IPS DF 4.7 (cell line): Measurements from ENCODE around the gene ATP2C2.
"Not testable (repeated sequence)": the region's sequence is repeated elsewhere in the genome, so short reads cannot be mapped to it uniquely, and the experiment has no call there.

Source experiments
- DNase-seq: peaks from one replicate; pipeline ENCODE4 v3.0.0-alpha.2; 2013; ENCODE audit warnings: low spot score; ENCODE audit errors: extremely low read depth

ATP2C2 gene

DNA sequence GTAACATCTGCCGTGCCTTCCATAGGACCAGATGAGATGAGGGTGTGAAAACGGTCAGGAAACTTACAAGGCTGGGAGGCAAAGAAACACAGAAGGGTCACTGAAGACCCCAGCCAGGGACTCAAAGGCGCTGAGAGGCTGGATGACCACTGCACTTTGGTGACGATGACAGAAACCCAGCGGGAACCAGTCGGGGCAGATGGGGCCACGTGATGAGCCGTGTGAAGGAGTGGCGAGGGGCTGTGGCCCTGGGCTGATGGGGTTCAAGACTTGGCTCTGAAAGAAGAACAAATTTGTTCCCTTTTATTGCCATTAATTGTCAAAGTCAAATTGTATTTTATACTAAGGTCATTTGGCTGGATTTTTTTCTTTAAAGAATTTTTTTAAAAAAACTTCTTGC is 28.6 kb upstream of the ATP2C2 start:
- no peak for DNase-seq

DNA sequence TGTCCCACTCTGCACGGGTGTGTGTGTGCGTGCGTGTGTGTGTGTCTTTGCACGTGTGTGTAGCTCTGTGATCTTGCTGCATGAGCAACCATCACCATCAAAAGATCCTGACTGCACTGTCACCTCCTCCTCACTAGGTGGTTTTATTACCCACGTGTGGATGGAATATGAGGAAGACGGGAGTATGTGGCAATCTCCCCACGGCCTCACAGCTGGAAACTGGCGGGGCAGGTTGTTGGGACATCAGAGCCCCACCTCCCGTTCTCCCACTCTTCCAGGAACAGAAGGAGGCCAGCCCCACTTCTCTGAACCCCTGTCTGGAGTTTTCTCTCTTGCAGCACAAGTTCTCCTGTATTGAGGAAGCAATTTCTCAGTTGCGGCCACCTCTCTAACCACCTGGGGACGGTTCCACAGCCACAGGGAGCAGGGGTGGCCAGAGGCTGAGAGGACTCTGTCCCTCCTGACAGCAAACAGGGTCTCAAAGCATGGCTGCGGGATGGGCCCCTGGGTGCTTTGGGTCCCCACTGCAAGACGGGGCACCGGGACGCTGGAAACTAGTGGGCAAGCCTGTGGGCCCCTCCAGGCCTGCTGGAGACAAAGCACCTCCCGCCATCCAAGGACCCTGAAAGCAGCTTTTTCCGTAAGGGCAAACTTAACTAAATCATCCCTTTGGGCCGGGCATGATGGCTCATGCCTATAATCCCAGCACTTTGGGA is 27.9 kb upstream of the ATP2C2 start:
- no peak for DNase-seq

DNA sequence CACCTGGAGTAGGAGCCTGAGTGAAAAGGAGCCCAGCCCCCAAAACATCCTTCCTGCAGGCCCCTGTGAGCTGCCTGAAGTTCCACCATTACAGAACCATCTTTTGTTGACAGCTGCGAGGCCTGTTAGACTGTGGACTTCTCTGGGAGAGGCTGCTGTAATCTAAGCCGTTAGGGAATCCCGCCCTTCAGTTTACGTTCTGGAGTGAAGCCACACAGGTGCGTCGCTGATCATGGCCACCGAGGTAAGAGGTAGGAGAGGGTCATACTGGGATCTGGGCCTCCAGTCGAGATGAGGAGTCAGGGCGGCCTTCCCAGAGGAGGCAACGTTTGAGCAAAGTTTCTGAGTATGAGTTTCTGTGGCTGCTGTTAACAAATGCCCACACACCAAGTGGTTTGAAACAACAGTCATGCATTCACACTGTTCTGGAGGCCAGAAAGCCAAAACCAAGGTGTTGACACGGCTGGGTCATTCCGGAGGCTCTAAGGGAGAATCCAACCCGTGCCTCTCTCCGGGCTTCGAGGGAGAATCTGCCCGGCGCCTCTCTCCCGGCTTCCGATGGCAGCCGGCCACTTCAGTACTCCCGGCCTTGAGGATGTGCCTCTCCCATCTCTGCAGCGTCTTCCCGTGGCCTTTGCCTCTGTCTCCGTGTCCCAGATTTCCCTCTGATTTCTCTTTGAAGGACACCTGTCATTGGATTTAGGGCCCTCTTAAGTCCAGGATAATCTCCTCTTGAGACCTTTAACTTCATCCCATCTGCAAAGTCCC is 26.6 kb upstream of the ATP2C2 start:
- no peak for DNase-seq

DNA sequence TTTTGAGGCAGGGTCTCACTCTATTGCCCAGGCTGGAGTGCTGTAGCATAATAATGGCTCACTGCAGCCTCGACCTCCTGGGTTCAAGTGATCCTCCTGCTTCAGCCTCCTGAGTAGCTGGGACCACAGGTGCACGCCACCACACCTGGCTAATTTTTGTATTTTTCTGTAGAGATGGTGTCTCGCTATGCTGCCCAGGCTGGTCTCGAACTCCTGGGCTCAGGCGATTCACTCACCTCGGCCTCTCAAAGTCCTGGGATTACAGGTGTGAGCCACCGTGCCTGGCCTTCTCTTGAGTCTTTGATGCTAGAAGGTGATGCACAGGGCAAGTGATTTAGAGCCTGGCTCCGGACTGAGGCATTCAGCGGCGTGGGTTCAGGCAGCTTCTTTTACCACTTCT is 24.5 kb upstream of the ATP2C2 start:
- not testable (repeated sequence) for DNase-seq

DNA sequence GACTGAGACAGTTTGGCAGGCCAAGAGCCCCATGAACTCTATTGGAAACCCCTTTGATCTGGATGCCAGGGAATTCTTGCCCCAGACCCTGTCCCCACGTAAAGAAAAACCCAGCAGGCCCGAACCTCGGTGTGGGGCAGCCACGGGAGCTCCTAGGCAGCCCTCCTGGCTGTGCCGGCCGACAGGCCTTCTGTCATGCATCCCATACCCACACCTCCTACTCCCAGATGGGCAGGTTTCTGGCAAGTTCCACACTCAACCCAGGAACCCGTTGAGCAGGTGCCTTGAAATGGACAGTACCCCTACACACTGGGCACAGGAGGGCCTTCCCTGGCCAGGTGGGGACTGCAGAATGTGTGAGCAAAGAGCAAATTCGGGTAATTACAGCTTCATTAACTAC is 23.6 kb upstream of the ATP2C2 start:
- DNase-seq: no peak

DNA sequence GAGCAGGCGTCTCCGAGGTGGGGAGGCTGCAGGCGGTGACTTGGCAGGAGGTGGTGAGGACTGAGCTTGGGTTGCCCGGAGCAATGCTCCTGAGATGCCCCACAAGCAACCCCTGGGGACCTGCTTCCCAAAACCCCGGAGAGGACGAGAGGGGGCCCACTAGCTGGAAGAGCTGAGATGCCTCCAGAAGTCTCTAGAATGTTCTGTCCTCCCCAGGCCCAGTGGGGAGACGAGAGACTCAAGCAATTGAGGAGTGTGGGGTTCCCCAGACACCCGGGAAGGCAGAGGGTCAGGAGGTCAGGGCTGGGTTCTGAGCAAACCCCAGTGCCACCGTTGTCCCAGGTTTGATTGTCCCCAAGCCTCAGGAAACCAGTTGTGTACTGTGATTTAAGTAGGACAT is 21.2 kb upstream of the ATP2C2 start:
- DNase-seq: no peak

DNA sequence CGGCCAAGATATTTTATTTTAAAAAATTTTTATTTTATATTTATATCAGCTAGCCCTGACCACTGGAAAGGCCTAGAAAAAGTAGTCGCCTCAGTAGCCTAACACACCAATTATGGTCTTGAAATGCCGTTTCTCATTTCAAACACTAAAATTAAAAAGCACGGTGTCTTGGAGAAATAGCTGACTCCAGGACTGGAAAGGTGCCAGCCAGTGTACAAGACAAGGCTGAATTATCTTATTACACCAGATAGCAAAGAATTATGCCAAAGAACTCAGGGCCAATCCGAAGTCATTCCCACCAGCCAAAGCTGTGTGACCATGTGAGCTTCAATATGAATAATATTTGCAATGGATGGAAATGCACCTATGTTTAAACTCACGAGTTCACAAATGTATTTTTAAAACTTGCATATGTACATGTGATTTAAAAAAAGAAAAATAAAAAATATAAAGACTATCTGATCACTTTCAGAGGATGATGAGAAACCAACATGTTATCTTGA is 19.9 kb upstream of the ATP2C2 start:
- no peak for DNase-seq

DNA sequence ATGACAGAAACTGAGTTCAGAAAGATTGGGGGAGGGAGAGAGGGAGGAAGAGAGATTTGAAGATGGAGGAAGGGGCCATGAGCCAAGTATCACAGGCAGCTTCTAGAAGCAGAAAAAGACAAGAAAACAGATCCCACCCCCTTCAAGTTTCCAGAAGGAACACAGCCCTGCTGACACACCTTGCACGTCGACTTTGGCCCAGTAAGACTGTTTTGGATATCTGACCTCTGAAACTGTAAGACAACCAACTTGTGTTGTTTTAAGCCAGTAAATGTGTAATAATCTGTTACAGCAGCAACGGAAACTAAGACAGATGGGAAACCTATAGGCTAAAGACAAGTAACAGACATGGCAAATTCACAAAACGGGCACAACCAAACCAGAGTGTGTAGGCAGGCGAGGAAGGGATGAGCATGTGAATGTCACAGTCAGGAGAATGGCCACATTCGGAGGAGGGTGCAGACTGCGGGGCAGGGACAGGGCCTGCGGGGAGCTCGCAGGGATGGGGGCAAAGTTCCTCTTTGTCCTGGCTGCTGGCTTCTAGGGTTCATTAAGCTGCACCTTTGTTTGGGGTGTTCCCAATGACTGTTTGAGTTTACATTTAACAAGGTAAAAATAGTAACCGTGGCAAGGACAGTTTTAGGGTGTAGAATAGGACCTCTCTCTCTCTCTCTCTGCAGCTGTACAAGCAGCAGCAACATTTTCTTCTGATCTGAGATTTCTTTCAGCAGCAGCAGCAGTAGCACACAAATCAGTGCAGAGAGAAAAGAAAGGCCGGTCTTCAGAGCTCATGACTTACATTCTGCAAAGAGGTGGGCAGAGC is 18.3 kb upstream of the ATP2C2 start:
- no peak for DNase-seq

DNA sequence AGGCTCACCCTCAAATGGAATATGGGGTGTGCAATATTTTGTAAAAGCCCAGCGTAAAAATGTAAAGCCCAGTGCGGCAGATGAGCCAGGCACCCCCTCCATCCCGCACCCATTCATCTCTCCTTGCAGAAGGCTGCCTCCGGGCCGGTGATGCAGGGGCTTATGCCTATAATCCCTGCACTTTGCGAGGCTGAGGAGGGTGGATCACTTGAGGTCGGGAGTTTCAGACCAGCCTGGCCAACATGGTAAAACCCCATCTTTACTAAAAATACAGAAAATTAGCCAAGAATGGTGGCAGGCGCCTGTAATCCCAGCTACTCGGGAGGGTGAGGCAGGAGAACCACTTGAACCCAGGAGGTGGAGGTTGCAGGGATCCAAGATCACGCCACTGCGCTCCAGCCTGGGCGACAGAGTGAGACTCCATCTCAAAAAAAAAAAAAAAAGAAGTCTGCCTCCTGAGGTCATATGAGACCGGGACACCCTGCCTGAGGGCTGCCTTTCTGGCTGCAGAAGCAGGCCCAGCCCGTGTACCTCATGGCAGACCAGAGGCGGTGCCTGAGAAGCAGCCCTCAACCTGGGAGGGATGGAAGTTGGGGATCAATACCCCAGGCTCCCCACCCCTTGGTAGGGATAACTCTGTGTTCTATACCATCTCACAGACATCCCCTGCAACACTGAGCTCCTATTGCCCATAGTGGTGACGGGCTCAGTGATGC is 17.5 kb upstream of the ATP2C2 start:
- no peak for DNase-seq

DNA sequence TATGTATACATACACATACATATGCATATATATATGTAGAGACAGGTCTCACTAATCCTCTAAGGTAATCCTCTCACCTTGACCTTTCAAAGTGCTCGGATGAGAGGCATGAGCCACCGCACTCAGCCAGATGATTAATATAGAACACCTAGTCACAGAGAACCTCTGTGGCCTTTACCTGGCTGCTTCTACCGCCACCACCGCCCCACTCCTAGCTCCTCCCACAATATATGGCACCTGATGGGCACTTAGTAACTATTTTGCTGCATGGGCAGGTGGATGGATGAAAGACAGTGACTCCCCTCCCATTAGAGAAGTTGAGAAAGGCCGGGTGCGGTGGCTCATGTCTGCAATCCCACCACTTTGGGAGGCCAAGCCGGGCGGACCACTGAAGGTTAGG is 16.7 kb upstream of the ATP2C2 start:
- DNase-seq: no peak

DNA sequence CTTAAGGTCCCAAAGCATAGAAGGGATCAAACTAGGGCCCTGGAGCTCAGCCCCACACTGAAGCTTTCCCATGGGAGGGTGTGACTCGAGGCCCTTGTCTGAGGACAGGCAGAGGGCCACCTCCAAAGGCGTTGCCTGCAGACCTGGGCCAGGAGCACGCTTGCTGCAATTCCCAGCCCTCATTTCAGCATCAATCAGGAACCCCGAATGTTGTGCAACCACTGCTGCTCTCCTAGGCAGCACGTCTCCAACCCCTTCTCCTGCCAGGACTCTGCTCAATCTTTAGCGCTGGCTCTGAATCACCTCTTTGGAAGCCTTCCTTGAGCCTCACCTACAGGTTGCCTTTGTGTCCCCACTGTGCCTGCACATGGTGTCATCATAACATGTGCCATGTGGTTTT is 14.0 kb upstream of the ATP2C2 start:
- no peak for DNase-seq

DNA sequence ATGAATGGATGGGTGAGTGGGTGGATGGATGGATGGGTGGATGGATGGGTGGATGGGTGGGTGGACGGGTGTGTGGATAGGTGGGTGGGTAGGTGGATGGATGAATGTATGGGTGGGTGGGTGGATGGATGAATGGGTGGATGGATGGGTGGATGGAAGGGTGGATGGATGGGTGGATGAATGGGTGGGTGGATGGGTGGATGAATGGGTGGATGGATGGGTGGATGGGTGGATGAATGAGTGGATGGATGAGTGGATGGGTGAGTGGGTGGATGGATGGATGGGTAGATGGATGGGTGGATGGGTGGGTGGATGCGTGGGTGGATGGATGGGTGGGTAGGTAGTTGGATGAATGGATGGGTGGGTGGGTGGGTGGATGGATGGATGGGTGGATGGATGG is 13.2 kb upstream of the ATP2C2 start:
- DNase-seq: no peak

DNA sequence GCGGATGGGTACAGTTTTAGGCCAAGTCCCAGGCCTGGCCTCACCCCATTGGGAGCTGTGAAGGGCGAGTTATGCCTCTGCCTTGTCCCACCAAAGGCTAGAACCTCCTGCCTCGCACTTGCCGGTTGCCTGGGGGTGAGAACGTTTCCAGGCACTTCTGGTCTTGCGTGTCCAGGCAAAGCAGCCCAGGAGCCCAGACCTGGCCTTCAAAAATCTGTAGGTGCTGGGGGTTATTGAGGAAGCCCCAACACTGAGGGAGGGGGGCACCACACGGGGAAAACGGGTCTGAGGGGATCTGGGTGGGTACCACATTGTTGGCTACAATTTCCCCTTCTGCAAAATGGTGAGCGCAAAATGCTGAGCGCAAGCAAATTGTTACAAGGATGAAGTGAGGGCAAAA is 12.2 kb upstream of the ATP2C2 start:
- DNase-seq: no peak

DNA sequence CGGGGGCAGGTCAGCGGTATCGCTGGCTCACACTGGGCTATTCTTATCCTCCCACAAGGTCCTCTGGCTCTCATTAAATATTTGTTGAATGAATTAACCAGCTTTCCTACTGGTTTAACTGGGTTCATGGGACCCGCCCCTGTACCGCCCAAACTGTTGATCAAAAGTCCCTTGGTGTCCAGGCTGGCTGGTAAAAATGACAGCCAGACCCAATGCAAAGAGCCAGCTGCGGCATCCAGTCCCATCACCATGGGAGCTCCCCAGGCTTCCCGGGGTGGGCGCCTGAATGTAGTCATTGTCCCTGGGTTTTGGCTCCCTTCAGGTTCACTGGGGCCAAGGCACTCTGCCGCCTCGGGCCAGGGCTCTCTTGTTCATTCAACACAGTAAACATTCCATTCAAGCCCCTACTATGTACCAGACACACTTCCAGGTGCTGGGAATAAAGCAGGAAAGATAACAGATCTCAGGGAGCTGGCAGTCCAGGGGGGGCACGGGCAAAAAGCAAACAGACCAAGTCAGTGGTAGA is 11.7 kb upstream of the ATP2C2 start:
- no peak for DNase-seq

DNA sequence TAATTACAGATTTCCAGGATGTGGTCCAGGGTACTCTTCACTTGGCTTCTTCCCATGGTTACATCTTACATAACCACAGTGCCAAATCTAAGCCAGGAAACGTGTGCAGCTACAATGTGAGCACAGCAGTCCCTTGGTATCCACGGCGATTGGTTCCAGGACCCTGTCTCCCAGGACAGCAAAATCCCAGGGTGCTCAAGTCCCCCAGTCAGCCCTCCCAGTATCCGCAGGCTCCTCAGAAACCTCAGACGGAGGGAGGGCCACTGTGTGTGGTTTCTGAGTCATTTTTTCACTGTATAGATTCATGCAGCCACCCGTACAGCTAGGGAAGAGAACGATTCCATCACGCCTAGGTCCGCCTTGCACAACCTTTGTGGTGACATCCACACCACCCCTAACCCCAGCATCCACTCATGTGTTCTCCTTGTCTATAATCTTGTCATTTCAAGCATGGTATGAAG is 11.1 kb upstream of the ATP2C2 start:
- DNase-seq: no peak

DNA sequence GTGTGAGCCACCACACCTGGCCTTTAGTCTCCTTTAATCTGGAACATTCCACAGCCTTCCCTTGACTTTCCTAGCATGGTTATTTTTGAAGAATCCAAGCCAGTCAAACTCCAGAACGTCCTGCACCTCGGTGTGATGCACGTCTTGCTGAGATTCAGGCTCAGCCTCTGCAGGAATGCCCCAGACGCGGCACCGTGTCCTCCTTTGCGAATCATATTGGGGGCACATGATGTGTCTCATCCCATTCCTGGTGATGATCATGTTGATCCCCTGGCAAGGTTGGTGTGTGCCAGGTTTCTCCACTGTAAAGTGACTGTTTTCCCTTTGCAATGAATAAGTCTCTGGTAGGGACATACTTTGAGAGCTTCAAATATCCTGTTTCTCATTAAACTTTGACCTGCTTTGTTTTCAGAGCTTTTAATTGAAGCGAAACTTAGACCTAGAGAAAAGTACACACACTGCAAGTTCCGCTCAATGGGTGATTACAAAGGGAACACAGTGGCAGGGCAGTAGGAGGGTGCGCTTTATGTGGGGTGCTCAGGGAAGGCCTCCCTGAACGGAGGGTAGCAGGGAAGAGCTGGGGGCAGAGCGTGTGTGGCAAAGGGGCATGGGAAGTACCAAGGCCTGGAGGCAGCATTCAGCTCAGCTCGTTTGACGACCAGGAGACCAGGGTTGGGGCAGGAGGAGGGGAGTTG is 9.6 kb upstream of the ATP2C2 start:
- no peak for DNase-seq

DNA sequence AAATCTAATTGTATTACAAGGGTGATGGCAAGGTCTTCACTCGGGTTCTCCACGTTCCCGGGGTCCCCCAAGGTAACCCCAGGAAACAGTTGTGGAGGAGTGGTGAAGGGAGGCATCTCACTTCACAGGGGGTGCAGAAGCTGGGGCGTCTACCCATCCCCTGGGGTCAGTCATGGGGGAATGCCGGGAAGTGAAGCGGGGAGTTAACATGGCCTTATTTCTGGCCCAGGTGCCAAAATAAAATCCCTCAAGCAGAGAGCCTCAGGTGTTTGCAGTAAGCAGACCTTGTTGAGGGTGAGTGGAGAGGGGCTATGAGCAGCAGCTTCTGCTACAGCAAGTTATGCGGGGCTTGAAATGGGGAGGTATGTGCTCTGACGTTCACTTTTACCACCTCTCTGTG is 9.0 kb upstream of the ATP2C2 start:
- DNase-seq: no peak

DNA sequence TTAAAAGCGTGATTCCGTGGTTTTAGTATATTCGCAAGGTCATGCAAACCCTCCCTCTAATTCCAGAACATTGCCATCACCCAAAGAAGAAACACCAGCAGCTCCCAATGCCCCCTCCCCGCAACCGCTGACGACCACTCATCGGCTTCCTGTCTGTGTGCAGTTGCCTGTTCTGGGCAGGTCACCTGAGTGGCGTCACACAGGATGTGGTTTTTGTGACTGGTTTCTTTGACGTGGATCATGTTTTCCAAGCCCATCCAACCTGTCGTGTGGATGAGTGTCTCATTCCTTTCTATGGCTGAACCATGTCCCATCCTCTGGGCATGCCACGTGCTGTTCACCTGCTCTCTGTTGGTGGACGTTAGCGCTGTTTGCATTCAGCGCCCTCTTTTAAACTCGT is 8.2 kb upstream of the ATP2C2 start:
- no peak for DNase-seq

DNA sequence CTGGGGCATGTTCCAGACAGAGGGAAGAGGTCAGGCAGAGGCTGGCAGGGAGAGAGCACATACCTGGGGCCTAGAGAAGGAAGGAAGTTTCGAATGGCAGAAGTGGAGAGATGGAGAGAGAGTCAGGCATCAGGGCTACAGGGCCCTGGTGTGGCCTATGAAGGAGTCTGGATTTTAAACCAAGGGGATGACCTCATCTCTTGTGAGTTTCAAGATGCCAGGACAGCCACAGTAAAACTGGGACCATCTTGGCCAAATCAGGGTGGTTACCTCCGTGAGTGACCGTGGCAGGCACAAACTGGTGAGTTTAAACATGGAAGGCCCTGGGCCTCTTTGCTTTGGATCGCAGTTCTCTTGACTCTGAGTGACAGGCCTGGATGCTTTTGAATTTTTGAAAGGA is 7.6 kb upstream of the ATP2C2 start:
- DNase-seq: no peak

DNA sequence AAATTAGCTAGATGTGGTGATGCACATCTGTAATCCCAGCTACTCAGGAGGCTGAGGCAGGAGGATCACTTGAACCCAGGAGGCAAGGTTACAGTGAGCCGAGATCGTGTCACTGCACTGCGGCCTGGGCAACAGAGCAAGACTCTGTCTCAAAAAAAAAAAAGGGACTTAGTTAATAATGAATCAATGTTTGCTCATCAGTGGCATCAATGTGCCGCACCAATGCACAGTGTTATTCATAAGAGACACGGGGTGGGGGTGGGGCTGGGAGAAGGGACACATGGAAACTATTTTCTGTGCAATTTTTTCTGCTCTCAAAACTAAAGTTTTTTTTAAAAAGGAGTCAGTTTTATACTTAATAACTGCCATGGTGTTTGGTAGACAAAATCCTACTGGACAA is 6.8 kb upstream of the ATP2C2 start:
- DNase-seq: no peak
